Heart left ventricle (tissue), 16 donors: ENCODE measurements around the gene NEK5. TPM values are rescaled to one million over a fixed set of nuclear protein-coding genes. Genes with fewer than 3 reads are reported as not detected.
"Not testable (repeated sequence)": the region's sequence is repeated elsewhere in the genome, so short reads cannot be mapped to it uniquely, and the experiment has no call there.

Experiments used
- ATAC-seq, 4 donors: fragments of 200-7000 bp; cut with Tn5 transposase; one replicate each; pipeline ENCODE4 v1.9.1; 2020 to 2022; ENCODE audit warnings: moderate library complexity in 4 of 4, mild to moderate bottlenecking in 3 of 4, moderate number of reproducible peaks in 1 of 4
- DNase-seq, 5 donors: peaks; one replicate each; pipeline ENCODE4 v3.0.0-alpha.2; 2020
- H3K27ac ChIP-seq, 12 donors: fragments of 200-600 bp; sonication (generic) in 4 of 12; one replicate each; pipeline versions ENCODE4 v1.5.0 to v1.8.0; 2016 to 2022; ENCODE audit warnings: mild to moderate bottlenecking in 2 of 12
- H3K27me3 ChIP-seq, 9 donors: fragments of 200-600 bp; sonication (generic) in 2 of 9; one replicate each; pipeline versions ENCODE4 v1.5.1 to v1.8.0; 2016 to 2022; ENCODE audit warnings: mild to moderate bottlenecking in 3 of 9
- H3K36me3 ChIP-seq, 9 donors: fragments of 200-600 bp; sonication (generic) in 2 of 9; one replicate each; pipeline versions ENCODE4 v1.5.0 to v1.8.0; 2018 to 2022; ENCODE audit warnings: mild to moderate bottlenecking in 2 of 9
- H3K4me1 ChIP-seq, 12 donors: fragments of 200-600 bp; sonication (generic) in 4 of 12; one replicate each; pipeline versions ENCODE4 v1.5.0 to v1.8.0; 2016 to 2022; ENCODE audit warnings: mild to moderate bottlenecking in 3 of 12
- H3K4me3 ChIP-seq, 12 donors: fragments of 200-600 bp; sonication (generic) in 4 of 12; one replicate each; pipeline versions ENCODE4 v1.5.0 to v1.8.0; 2017 to 2022; ENCODE audit warnings: mild to moderate bottlenecking in 9 of 12, moderate library complexity in 4 of 12
- H3K9me3 ChIP-seq, 12 donors: fragments of 200-600 bp; sonication (generic) in 4 of 12; one replicate each; pipeline versions ENCODE4 v1.5.0 to v1.8.0; 2016 to 2022; ENCODE audit warnings: mild to moderate bottlenecking in 1 of 12
- CTCF ChIP-seq, 12 donors: fragments of 200-600 bp; sonication (generic) in 4 of 12; IDR thresholded peaks; one replicate each; pipeline versions ENCODE4 v1.5.0 to v1.8.0; 2018 to 2022; ENCODE audit warnings: antibody characterized with exemption in 12 of 12, mild to moderate bottlenecking in 5 of 12
- POLR2A ChIP-seq, 2 donors: fragments of 450-650 bp; IDR thresholded peaks; one replicate each; pipeline ENCODE4 v1.6.1; 2017; ENCODE audit warnings: antibody characterized with exemption in 2 of 2, mild to moderate bottlenecking in 2 of 2, moderate library complexity in 2 of 2
- WGBS, 4 donors: extraction: QIAGEN DNeasy Blood & Tissue Kit in 2 of 4; methylation state at CpG; one replicate each; pipeline versions ENCODE4 v1.1.5 to v1.1.7; 2013 to 2018; 5-methylcytosine and 5-hydroxymethylcytosine counted together
- intact Hi-C, 10 donors: fragments of 100-400 bp; cut with DNase I; formaldehyde crosslinking; loops; one replicate each; pipeline versions ENCODE4 v1.11.1 to v1.14.2; 2022
- polyA plus RNA-seq, 2 donors: library from polyadenylated mRNA; stranded (reverse); fragments of 200-250 nt; gene quantifications; one replicate each; pipeline ENCODE4 v1.2.3, GENCODE V29; 2013
- total RNA-seq, 9 donors: library from RNA; depleted of rRNA in 2 of 9; stranded (reverse); fragments of >200 nt in 2 of 9; fragmentation: NEBNext Ultra II Directional in 3 of 9; extraction: Animal tissue kit (Norgen Biotek cat#: 25700) in 3 of 9; gene quantifications; one replicate each; pipeline versions ENCODE4 v1.1.0 to v1.2.4, GENCODE V29; 2016 to 2023
- donor health status: ischemic (EF 13 %, LVEDD 7.1; RV severe dilation, severe dysfunction).
- donor health status: healthy with polysubstance abuse.
- donor health status: DM: no; HTN: yes; CAD: no.
- donor health status: DM: no; HTN: no; CAD: no.
- donor health status: ischemic (EF 25% LVEDD 6.9; RV normal size, moderate dysfunction).
- donor health status: ischemic (EF 25% LVEDD 5.7; RV mildly dilated, moderate dysfunction).
- donor health status: healthy.
- donor health status: DM: yes; HTN: yes; CAD: no.
- donor health status: ischemic (EF 35%, LVEDD 5.7; RV mildly dilated, moderate dysfunction).
- donor health status: nonischemic (EF 11% LVEDD 7.7; RV severe dilation, severe dysfunction).
- donor health status: DM: yes; HTN: yes; CAD: no.
- donor health status: PGD.
- donor health status: ischemic (EF 29% LVEDD 5.4; RV normal size, mild dysfunction).
- donor health status: nonischemic (EF 23%, LVEDD 6.1; RV moderate dilation, normal function).

The NEK5 gene
- total and polyA plus RNA-seq, 11 donors = 0.04 to 1.1 (median 0.41) TPM; not detected in 3

GRCh38 chr13:52109116-52109670, 19.7 kb downstream of the NEK5 start:
- H3K4me1 ChIP-seq = peaks cover 0 to 4% (median 0%) of the 10 kb centered on the region in 12 donors
- H3K27ac ChIP-seq = no peak overlapping the region
- H3K4me3 ChIP-seq = no peak overlapping the region
- ATAC-seq (no peak), DNase-seq (no peak)
- 82 to 97% (median 96%) methylated on average over 1 of the region's 1 CpG for WGBS, 4 donors
- intact Hi-C loops = no loop called here
- H3K9me3 ChIP-seq = no peaks in the 10 kb centered on the region
- H3K36me3 ChIP-seq = no peaks in the 10 kb centered on the region
- TF ChIP-seq CTCF (IDR thresholded peaks at IDR 0.05) = no peak
- TF ChIP-seq POLR2A (IDR thresholded peaks at IDR 0.05) = no peak
- H3K27me3 ChIP-seq = no peaks in the 10 kb centered on the region

- Histone ChIP-seq H3K36me3 (no peaks in the 10 kb centered on the region), H3K27ac (no peak overlapping the region), H3K4me1 (no peaks in the 10 kb centered on the region), H3K4me3 (no peak overlapping the region), H3K27me3 (no peaks in the 10 kb centered on the region), H3K9me3 (no peaks in the 10 kb centered on the region)
- ATAC-seq (no peak), DNase-seq (no peak)
- TF ChIP-seq POLR2A (IDR thresholded peaks at IDR 0.05) (no peak), CTCF (IDR thresholded peaks at IDR 0.05) (no peak)
- intact Hi-C loops = no loop called here
- 93 to 96% (median 93%) methylated on average over 1 of the region's 1 CpG for WGBS, 4 donors
Measured at GRCh38 chr13:52105841-52106240, 23.0 kb downstream of the NEK5 start.

GRCh38 chr13:52104624-52105023, 24.2 kb downstream of the NEK5 start:
- intact Hi-C loops = no loop called here
- Histone ChIP-seq H3K4me3 (no peak overlapping the region), H3K4me1 (no peaks in the 10 kb centered on the region), H3K27ac (no peak overlapping the region), H3K9me3 (no peaks in the 10 kb centered on the region), H3K27me3 (no peaks in the 10 kb centered on the region), H3K36me3 (no peaks in the 10 kb centered on the region)
- ATAC-seq (no peak), DNase-seq (no peak)
- TF ChIP-seq CTCF (IDR thresholded peaks at IDR 0.05) = no peak
- no peak for TF ChIP-seq POLR2A (IDR thresholded peaks at IDR 0.05)
- WGBS, 4 donors = 94 to 100% (median 96%) methylated on average over 1 of the region's 1 CpG

- no peaks in the 10 kb centered on the region for H3K9me3 ChIP-seq
- WGBS, 4 donors = 70 to 82% (median 79%) methylated on average over 5 of the region's 5 CpGs
- no peak for ATAC-seq
- H3K36me3 ChIP-seq = no peaks in the 10 kb centered on the region
- H3K4me1 ChIP-seq = no peaks in the 10 kb centered on the region
- no peak for DNase-seq
- no peak overlapping the region for H3K27ac ChIP-seq
- intact Hi-C loops = no loop called here
- no peaks in the 10 kb centered on the region for H3K27me3 ChIP-seq
- H3K4me3 ChIP-seq = no peak overlapping the region
- no peak for TF ChIP-seq POLR2A (IDR thresholded peaks at IDR 0.05)
- no peak for TF ChIP-seq CTCF (IDR thresholded peaks at IDR 0.05)
Measured at GRCh38 chr13:52103386-52103785, 25.5 kb downstream of the NEK5 start.

- H3K9me3 ChIP-seq, ATAC-seq, H3K27ac ChIP-seq, H3K4me3 ChIP-seq, DNase-seq, H3K27me3 ChIP-seq, H3K4me1 ChIP-seq, H3K36me3 ChIP-seq, intact Hi-C loops: not testable (repeated sequence)
- 92 to 95% (median 94%) methylated on average over 3 of the region's 3 CpGs for WGBS, 4 donors
Measured at GRCh38 chr13:52102423-52102822, 26.4 kb downstream of the NEK5 start.
